Left colon (tissue), 2 donors: ENCODE measurements around the gene PSIP1. TPM values are rescaled to one million over a fixed set of nuclear protein-coding genes. Genes with fewer than 3 reads are reported as not detected.

Experiments used
- ATAC-seq: fragments of 200-7000 bp; cut with Tn5 transposase; one replicate; pipeline ENCODE4 v1.9.1; 2020; ENCODE audit warnings: mild to moderate bottlenecking, moderate library complexity
- DNase-seq, 2 donors: peaks; one replicate each; pipeline ENCODE4 v3.0.0-alpha.2; 2020
- intact Hi-C, 2 donors: fragments of 100-400 bp; cut with DNase I in 1 of 2; cut with micrococcal nuclease in 1 of 2; formaldehyde crosslinking; loops; one replicate each; pipeline versions ENCODE4 v1.11.2 to v1.14.0; 2022; cut with DNase I, micrococcal nuclease
- total RNA-seq, 2 donors: library from RNA; stranded (reverse); fragmentation: NEBNext Ultra II Directional; extraction: Animal tissue kit (Norgen Biotek cat#: 25700); gene quantifications; one replicate each; pipeline ENCODE4 v1.2.1, GENCODE V29; 2021
- donor health status: DM: no; HTN: no; CAD: no.
- donor health status: DM: yes; HTN: yes; CAD: no.

The PSIP1 gene
- total RNA-seq, 2 donors from 2014 or later: 19.7 to 19.9 TPM

DNA sequence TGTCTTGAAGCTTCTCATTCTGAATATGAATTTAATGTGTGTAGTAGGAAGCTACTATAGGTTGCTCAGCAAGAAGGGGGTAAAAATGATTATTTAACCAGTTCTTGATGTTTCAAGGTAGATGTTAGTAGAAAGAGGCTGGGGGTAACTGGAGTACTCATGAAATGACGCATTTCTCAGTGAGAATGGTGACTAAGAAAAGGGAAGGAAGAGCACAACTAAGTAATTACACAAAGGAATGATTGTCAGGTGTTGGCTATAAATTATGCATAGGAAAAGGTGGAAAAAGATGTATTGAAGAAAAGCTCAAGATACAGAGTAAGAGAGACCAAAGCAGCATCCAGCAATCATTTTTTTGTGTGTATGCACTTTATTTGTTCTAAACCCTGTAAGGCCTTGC is 1.4 kb upstream of the PSIP1 start:
- DNase-seq: no peak
- intact Hi-C loops: no loop called here
- ATAC-seq: no peak

DNA sequence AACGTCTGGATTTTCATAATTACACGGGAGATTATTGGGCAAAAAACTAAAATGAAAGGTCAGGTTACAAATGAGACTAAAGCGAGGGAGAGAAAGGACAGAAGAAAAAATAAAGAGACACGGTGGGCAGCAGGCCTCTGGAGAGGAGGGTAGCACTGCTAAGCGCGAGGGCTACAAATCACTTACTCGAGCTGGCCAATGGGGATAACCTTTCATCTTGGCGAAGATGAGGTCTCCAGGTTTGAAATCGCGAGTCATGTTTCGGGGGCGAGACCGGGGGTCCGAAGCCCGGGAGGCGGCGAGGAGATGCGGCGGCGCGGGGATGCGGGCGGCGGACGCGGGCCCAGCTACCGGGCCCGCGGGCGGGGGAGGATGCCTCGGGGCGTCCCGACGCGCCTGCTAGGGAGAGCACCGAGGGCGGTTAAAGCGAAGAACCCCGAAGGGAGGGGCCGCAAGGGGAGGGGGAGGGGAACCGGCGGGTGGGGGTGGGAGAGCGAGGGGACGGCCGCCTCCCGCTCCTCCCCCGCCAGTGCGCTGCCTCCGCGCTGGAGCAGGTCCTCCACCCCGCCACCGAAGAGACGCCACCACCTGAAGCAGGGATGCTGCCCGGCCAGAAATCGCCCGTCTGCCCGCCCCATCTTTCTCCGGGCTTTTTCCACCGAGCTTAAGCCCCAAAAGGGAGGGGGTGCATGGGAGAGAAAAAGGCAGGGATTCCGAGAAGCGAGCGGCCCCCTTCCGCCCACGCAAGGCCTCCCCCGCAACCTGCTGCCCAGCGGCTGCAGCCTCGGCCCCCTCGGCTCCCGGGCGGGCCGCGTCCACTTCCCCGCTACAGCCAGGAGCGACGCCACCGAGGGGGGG is 610 bp downstream of the PSIP1 start:
- ATAC-seq: peak; percentile 49
- DNase-seq: peak; percentile 35 to 59
- intact Hi-C loops: loop anchor here in 1 of 2 donors (10.0 kb wide), 1 partner anchor 45 kb away; the partner anchor contains the start of gene CCDC171

DNA sequence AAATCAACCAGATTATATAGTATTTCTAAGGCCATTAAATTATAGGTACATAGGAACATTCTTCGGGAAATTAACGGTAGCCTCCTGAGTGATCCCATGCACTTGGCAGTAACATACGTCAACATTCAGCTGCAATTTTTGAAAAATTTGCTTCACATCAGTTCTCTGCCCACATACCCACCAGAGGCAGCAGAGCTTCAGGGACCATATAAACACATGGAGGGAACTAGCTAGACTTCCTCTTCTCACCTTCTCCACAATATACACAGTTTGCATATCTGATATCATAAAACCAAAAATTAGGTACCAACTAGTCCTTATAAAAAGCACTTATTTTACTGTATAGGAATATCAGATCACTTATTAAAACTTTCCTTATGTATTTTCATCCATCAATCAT is 4.8 kb downstream of the PSIP1 start:
- intact Hi-C loops: loop anchor here in 1 of 2 donors (10.0 kb wide), 1 partner anchor 49 kb away; the partner anchor contains the start of gene CCDC171
- DNase-seq (no peak), ATAC-seq (no peak)

DNA sequence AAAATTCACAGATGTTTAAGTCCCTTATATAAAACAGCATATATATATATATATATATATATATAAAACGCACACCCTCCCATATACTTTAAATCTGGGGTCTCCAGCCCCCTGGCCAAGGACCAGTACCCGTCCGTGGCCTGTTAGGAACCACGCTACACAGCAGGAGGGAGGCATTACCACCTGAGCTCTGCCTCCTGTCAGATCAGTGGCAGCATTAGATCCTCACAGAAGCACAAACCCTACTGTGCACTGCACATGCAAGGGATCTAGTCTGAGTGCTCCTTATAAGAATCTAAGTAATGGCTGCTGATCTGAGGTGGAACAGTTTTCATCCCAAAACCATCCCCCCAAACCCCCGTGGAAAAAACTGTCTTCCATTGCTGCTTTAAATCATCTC is 9.0 kb downstream of the PSIP1 start:
- DNase-seq: no peak
- no peak for ATAC-seq
- intact Hi-C loops: loop anchor here in 1 of 2 donors (10.0 kb wide), 1 partner anchor 53 kb away; the partner anchor contains the start of gene CCDC171

DNA sequence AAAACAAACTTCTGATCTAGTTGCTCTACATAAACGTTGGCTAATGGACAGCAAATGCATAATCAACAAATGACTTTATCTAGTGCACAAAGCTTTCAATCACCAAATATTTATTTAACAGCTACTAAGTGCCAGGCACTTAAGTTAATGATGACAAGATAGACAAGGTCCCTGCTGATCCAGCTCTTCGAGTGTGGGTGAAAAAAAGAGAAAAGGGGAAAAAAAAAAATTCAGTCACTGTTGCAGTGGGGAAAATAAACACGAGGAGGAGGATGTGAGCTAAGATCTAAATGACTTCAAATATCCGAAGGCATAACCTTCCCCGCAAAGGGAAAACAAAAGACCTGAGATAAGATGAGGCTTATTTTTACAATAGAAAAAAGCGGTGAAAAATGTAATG is 9.6 kb downstream of the PSIP1 start:
- DNase-seq (no peak), ATAC-seq (no peak)
- intact Hi-C loops: loop anchor here in 1 of 2 donors (10.0 kb wide), 1 partner anchor 54 kb away; the partner anchor contains the start of gene CCDC171

DNA sequence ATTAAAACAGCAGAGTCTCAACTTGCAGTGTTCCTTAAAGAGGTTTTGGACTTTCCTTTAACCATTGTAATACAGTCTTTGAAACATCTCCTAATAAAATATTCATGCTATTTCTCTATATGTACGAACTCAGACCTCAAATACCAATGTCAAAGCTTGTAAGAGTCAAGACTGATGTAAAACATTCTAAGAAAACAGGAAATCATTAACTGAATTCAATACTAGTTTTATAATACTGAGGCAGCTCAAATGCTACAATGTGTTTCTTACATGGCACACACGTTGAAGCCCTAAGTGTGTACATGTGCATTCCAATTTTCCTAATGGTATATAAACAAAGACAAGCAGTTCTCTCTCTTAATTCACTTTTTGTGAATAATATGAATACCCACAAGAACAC is 11.6 kb downstream of the PSIP1 start:
- no peak for ATAC-seq
- intact Hi-C loops: no loop called here
- DNase-seq: no peak

DNA sequence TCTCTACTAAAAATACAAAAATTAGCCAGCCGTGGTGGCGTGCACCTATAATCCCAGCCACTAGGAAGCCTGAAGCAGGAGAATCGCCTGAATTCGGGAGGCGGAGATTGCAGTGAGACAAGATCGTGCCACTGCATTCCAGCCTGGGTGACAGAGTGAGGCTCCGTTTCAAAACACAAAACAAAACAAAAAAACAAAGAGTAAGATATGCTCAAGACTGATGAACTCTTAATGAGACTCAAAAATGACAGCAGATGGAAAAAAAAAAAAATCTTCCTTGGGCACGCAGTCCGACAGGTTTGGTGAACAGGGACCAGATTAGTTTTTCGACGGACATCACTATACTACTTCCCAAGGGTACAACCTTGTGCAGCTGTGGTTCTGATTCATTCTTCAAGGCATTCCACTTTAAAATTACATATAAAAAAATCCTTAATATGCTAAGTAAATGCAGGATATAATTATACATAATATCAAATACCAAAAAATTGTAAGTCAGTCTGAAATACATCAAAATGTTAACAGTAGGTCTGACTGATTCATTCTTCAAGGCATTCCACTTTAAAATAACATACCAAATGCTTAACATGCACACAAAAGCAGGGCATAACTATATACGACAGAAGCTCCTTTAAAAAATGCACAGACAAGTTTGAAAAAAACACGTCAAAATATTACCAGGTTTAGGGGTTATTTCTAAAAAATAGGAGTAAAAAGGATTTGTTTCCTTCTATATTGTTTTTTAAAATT is 12.3 kb downstream of the PSIP1 start:
- DNase-seq (no peak), ATAC-seq (no peak)
- intact Hi-C loops: no loop called here

DNA sequence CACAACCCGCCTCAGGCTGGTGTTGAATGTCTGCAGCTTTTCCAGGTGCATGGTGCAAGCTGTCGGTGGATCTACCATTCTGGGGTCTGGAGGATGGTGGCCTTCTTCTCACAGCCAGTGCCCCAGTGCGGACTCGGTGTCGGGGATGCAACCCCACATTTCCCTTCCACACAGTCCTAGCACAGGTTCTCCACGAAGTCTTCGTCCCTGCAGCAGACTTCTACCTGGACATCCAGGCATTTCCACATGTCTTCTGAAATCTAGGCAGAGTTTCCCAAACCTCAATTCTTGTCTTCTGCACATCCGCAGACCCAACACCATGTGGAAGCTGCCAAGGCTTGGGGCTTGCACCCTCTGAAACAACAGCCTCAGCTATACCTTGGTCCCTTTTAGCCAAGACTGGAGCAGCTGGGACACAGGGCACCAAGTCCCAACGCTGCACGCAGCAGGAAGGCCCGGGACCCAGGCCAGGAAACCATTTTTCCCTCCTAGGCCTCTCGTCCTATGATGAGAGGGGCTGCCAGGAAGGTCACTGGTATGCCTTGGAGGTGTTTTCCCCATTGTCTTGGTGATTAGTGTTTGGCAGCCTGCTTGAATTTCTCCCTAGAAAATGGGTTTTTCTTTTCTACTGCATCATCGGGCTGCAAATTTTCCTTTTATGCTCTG is 18.2 kb downstream of the PSIP1 start:
- intact Hi-C loops: no loop called here
- no peak for DNase-seq
- peak; percentile 14 for ATAC-seq

DNA sequence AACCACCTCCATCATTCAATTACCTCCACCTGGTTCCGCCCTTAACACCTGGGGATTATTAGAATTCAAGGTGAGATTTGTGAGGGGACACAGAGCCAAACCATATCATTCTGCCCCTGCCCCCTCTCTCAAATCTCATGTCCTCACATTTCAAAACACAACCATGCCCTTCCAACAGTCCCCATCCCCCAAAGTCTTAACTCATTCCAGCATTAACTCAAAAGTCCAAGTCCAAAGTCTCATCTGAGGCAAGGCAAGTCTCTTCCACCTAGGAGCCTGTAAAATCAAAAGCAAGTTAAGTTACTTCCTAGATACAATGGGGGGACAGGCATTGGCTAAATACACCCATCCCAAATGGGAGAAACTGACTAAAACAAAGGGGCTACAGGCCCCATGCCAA is 18.8 kb downstream of the PSIP1 start:
- peak; percentile 40 for ATAC-seq
- no peak for DNase-seq
- intact Hi-C loops: no loop called here

DNA sequence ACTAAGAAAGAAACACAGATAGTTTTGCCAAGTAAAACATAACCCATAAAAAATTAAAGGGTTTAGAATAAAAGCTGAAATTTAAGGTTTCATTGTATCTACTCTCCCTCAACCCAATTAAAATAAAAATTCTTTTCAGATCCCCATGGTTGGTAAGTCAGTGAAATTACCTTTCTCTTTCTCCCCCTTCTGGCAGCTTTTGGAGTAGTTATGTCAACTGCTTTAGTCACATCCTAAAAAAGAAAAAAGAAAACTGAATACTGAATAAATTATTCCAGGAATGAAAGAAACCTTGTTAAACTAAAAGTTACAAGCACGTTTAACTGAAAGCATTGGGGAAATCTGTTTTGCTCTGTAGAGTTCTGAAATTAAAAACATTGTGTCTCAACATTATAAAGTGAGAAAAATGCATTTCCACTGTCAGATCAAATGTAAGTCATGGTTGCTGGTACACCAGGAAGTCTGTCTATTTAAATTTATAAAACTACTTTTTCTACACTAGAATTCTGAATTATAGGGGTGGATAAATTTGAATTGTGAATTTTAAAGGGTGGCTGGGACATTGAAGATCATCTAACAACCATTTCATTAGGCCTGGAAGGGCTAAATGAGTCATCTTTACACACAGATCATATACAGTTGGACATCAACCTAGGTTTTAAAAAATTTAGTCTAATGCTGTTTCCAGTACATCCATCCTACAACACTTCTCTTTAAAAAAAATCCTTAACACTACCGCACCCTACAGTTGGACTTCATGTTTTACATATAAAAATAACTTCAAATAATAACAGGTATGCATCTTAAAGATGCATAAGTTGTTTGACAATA is 24.7 kb downstream of the PSIP1 start:
- DNase-seq (no peak), ATAC-seq (peak; percentile 42)
- intact Hi-C loops: no loop called here

DNA sequence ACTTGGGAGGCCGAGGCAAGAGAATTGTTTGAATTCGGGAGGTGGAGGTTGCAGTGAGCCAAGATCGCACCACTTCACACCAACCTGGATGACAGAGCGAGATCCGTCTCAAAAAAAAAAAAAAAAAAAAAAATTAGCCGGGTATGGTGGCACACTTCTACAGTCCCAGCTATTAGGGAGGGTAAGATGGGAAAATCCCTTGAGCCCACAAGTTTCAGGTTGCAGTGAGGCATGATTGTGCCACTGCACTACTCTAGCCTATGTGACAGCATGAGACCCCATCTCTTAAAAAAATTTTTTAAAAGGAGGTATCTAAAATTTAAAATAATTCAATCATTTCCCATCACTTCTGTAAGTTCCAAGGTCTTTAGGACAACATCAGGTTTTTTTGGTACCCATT is 26.0 kb downstream of the PSIP1 start:
- intact Hi-C loops: no loop called here
- DNase-seq (no peak), ATAC-seq (no peak)

DNA sequence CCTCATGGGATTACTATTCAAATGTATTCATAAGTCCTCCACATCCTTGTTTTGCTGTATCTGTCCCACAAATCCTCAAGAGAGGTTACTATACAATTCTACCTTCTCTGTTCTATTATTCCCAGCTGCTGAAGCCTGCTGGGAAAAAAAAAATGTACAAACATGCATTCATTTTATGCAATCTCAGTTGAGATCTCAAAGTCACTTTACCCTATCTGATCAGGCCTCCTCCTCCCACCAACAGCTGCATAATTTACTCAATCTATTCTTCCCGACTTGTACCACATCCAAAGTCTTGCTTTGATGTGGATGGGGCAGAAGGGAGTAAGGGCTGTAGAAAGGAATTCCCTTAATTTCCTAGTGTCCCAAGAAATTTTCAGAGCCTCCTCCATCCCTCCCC is 28.6 kb downstream of the PSIP1 start:
- DNase-seq (no peak), ATAC-seq (no peak)
- intact Hi-C loops: no loop called here

DNA sequence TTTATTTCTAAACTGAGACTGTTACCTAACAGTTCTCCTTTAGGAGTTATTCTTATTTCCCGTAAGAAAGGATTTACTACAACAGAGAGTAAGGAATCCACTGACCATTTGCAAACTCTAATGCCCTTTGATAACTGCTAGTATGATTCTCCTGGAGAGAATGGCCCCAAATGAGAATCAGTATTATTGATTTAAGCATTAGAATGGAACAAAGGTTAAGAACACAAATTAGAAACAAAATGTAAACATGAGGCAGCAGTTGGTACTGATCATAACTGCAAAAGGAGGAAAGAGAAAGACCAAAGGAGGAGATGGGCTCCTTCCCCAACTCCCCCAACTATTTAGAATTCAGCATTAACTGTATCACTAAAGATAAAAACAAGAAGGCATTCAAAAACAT is 30.7 kb downstream of the PSIP1 start:
- DNase-seq: no peak
- intact Hi-C loops: no loop called here
- no peak for ATAC-seq

DNA sequence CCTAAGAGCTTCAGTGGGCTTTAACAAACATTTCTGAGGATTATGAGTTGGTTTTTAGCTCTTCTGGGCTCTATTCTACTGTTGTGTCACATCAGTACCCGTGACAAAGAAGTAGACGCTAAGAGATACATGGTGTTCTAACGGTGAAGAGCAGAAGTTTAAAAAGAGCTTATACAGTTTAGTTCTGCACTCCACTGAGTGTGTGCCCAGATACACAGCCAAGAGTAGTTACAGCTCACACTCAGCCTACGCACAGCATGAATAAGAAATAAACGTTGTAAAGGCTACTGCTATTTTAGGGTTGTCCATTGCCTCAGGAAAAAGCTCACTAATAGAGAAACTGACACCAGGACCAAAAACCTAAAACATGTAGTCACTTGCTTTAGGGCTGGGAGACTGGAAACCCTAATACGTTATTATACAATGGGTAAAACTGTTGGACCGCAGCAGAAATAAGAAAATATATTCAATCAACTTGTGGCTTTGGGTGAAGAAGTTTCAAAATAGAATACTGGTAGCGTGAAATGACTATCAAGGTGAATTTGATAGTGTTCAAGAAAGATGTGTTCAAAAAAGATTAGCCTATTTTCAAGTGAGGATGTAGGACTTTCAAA is 34.7 kb downstream of the PSIP1 start:
- DNase-seq: no peak
- intact Hi-C loops: no loop called here
- no peak for ATAC-seq

DNA sequence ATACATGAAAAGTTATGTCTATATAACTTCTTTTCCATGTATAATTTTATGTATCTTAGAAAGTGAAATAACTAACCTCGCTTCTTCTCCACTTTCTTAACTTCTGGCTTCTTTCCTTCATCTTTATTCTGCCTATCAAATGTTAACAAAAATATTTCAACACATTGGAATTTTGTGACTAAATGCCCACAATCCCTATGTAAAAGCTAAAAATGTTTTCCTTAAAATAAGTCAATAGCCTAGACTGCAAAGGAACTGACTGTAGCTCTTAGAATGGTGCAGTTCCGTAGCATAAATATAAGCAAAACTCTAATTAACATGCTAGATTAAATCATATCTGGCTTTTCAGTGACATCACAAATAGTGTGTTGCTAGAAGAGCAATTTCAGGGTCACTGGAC is 40.9 kb downstream of the PSIP1 start:
- intact Hi-C loops: no loop called here
- DNase-seq (no peak), ATAC-seq (no peak)

DNA sequence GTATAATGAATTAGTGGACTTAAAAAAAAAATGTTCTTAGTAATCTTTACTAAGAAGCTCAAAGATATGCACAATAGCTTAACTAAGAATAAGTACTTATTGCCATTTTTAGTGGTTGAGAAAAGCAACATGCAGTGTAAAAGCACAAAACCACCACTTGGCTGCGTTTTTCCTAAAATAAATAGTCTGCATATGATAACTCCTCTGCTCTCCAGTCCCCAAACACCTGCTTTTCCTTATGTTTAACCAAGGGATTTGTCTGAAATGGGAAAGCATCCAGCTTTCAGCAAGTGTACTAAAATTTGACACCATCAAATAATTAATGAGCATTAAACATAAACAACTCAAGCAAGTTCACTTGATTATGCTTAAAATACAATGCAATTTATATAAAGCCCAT is 41.4 kb downstream of the PSIP1 start:
- intact Hi-C loops: no loop called here
- no peak for DNase-seq
- no peak for ATAC-seq

DNA sequence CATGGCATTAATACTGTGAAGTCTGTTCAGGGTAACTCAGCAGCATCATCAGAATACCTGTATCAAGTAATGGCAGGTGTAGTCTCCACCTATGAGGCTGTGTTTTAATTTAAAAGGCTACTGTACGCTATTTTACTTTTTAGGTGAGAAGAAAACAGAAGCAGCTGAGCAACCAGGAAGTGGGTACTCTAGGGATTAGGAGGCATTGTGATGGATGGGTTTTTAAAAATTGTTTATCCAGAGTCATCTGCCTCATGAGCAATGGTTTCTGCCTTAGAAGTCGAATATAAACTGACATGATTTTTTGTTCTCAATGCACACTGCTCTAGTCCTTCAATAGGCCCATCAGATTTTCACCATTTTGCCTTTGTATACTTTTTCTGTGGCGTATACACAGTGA is 42.6 kb downstream of the PSIP1 start:
- intact Hi-C loops: no loop called here
- no peak for DNase-seq

DNA sequence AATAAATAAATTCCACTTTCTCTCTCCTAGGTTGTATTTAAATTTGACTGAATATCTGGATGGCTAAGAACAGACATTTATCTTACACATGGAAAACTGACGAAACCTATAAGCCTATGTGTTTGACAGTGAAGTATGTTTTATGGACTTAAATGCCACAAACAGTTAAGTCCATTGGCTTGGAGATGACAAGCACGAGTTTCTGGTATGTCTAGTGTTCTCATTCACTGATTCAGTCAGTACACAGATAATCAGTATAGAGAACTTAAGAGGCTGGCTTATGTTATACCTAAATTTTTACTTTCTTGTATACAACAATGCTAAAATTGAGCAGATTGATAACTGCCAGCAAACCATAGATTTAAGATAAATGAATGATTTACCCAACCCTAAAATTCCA is 49.2 kb downstream of the PSIP1 start:
- DNase-seq (no peak), ATAC-seq (no peak)
- intact Hi-C loops: no loop called here

More for the DNA sequence above, 42.6 kb downstream of the PSIP1 start:
- ATAC-seq: no peak
